ENCODE results near the gene CTIF. TPM values are rescaled to one million over a fixed set of nuclear protein-coding genes. Genes with fewer than 3 reads are reported as not detected.

The CTIF gene
- total RNA-seq, 1 donor: 86.4 TPM

DNA sequence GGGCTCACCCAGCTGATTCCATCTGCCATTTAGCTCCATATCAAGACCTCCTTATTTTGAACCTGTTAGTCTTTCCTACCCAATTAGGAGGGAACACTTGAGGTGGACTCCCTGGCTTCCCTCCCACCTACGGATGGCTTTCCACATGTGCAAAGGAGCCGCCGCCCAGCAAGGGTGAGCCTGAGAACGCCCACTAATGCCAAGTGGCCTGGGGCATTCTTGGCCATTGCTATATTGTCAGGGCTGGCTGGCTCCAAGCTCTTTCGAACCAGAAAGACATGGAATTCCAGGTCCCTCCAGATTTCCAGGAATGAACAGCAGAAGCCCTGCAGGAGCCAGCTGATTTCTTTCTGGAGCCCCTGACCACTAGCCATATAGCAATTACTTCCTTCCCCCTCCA is 215.7 kb downstream of the CTIF start:
- no peak for DNase-seq (ENCODE audit: low read depth)
- H3K4me3 ChIP-seq (ENCODE audit: low read depth, low read length): no peak overlapping the region
- TF ChIP-seq, protein P1, sequence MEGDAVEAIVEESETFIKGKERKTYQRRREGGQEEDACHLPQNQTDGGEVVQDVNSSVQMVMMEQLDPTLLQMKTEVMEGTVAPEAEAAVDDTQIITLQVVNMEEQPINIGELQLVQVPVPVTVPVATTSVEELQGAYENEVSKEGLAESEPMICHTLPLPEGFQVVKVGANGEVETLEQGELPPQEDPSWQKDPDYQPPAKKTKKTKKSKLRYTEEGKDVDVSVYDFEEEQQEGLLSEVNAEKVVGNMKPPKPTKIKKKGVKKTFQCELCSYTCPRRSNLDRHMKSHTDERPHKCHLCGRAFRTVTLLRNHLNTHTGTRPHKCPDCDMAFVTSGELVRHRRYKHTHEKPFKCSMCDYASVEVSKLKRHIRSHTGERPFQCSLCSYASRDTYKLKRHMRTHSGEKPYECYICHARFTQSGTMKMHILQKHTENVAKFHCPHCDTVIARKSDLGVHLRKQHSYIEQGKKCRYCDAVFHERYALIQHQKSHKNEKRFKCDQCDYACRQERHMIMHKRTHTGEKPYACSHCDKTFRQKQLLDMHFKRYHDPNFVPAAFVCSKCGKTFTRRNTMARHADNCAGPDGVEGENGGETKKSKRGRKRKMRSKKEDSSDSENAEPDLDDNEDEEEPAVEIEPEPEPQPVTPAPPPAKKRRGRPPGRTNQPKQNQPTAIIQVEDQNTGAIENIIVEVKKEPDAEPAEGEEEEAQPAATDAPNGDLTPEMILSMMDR (IDR thresholded peaks at IDR 0.05; ENCODE audit: insufficient read depth, low read depth, low read length): no peak

DNA sequence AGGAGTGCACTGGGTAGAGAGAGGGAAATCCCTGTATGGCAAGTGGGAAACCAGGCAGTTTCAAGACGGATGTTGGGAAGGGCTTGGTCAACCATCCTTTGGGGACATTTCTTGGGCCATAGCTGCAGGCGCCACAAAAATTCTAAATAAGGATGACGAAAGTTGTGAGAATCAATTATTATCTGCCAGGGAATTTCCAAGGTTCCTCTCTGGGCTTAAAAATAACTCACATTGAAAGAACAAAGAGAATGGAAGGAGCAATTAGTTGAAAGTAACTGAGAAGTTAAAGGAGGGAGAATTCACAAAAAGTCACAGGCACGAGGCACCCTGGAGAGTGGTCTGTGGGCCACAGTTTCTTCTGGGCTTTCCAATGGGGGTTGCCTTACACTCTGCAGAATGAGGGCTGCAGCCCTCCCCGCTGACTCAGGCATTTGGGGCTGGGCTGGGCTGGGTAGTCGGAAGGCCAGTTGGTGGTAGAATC is 216.2 kb downstream of the CTIF start:
- no peak overlapping the region for H3K4me3 ChIP-seq (ENCODE audit: low read depth, low read length)

DNA sequence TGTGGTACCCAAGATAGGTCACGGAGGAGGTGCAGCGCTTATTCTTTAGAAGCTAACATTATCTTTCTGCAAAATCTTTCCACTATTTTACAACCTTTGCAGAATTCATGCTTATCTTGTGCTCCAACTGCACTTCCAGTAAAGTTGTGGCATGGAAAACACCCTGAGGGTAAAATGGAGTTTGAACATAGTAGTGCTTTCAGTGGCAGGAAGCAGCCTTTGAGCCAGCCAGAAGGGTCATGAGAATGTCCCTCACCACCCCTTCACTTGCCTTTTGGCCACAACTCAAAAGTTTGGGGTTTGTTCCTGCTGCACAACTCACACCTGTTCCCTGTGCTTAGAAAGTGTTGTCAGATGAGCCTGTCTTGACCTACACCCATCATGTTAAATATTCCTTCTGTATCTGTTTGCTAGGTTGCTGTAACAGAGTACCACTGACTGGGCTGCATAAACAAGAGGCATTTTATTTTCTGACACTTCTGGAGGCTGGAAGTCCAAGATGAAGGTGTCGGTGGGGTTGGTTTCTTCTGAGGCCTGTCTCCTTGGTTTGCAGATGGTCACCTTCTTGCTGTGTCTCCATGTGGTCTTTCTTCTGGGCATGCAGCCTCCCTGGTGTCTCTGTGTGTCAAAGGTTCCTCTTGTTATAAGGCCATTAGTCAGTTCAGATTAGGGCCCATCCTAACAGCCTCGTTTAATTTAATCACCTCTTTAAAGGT is 217.8 kb downstream of the CTIF start:
- H3K4me3 ChIP-seq (ENCODE audit: low read depth, low read length): no peak overlapping the region
- DNase-seq (ENCODE audit: low read depth): no peak
- TF ChIP-seq, protein P1 (IDR thresholded peaks at IDR 0.05; ENCODE audit: insufficient read depth, low read depth, low read length): no peak

More for the DNA sequence above, 216.2 kb downstream of the CTIF start:
- TF ChIP-seq, protein P1 (IDR thresholded peaks at IDR 0.05; ENCODE audit: insufficient read depth, low read depth, low read length): no peak
- peak; percentile 15 for DNase-seq (ENCODE audit: low read depth)

DNA sequence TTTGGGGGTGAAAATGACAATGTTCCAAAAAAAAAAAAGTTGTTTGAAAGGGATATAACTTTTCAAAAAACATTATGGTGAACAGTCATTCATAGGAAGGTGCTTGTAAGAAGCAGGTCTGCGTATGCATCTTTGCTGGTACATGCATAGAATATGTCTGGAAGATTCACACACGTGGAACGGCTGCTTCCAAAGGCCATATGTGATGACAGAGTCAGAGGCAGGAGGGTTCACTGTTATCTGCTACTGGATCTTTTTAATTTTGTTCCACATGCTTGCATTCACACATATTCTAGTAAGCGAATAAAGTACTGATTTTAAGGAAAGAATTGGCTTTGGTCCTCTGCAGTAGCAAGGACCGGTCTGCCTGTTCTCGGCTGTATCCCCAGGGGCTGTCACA is 218.5 kb downstream of the CTIF start:
- TF ChIP-seq, protein P1 (IDR thresholded peaks at IDR 0.05; ENCODE audit: insufficient read depth, low read depth, low read length): no peak
- no peak overlapping the region for H3K4me3 ChIP-seq (ENCODE audit: low read depth, low read length)
- no peak for DNase-seq (ENCODE audit: low read depth)

DNA sequence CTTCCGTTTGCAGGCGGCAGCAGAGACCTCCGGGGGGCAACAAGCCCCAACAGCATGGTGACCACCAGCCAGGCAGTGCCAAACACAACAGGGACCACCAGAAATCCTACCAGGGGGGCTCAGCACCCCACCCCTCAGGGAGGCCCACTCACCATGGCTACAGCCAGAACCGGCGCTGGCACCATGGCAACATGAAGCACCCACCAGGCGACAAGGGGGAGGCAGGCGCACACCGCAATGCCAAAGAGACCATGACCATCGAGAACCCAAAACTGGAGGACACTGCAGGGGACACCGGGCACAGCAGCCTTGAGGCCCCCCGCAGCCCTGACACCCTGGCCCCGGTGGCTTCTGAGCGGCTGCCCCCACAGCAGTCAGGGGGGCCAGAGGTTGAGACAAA is 219.1 kb downstream of the CTIF start:
- DNase-seq (ENCODE audit: low read depth): no peak
- H3K4me3 ChIP-seq (ENCODE audit: low read depth, low read length): no peak overlapping the region
- TF ChIP-seq, protein P1 (IDR thresholded peaks at IDR 0.05; ENCODE audit: insufficient read depth, low read depth, low read length): no peak

DNA sequence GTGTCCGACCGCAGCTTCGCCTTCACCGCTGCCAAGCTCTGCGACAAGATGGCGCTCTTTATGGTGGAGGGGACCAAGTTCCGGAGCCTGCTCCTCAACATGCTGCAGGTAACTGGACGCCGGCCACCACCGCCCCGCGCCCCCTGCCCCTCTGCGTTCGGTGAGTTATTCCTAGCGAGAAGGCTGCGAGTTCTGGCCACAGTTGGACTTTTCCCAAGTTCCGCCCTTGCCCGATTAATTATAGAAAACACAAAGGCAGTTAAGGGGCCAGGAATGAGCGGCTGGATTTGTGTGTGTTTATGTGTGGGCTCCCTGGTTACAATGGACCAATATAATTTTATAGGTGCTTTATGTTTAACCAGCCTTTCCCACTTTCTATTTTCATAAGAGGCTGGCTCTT is 222.8 kb downstream of the CTIF start:
- DNase-seq (ENCODE audit: low read depth): no peak
- no peak overlapping the region for H3K4me3 ChIP-seq (ENCODE audit: low read depth, low read length)
- TF ChIP-seq, protein P1 (IDR thresholded peaks at IDR 0.05; ENCODE audit: insufficient read depth, low read depth, low read length): no peak

DNA sequence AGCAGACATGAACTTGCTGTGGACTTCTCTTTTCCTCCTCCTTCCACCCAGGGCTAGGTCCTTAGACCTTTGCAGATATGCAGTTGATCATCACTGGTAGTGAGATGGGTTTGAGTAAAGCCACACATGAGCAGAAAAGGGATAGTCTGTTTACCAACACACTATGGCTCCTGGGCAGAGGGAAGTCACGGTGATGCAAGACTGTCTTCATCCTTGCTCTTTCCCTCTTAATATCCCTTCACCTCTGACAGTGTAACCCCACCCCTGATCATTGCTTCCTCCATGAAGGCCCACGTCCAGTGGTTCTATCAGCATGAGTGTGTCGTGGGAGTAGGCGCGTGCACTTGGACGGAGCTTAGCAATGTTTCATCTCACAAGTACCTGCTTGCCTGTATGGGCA is 223.2 kb downstream of the CTIF start:
- TF ChIP-seq, protein P1 (IDR thresholded peaks at IDR 0.05; ENCODE audit: insufficient read depth, low read depth, low read length): no peak
- DNase-seq (ENCODE audit: low read depth): no peak
- no peak overlapping the region for H3K4me3 ChIP-seq (ENCODE audit: low read depth, low read length)

All from fibroblast of villous mesenchyme (primary cell).